SJCRH30 (cell line): ENCODE measurements around the gene ABTB2. TPM values are rescaled to one million over a fixed set of nuclear protein-coding genes. Genes with fewer than 3 reads are reported as not detected.

Source experiments
- DNase-seq, 2 experiments: peaks; one replicate each; pipeline ENCODE4 v3.0.0-alpha.2; 2015 to 2020
- H3K27ac ChIP-seq: fragments of 250-450 bp; sonication (Bioruptor Pico); 2 replicates; pipeline ENCODE4 v1.5.1; 2020; ENCODE audit warnings: mild to moderate bottlenecking, moderate library complexity
- H3K27me3 ChIP-seq: fragments of 250-450 bp; sonication (Bioruptor Pico); 2 replicates; pipeline ENCODE4 v1.5.1; 2020; ENCODE audit warnings: mild to moderate bottlenecking, moderate library complexity
- H3K36me3 ChIP-seq: fragments of 250-450 bp; sonication (Bioruptor Pico); 2 replicates; pipeline ENCODE4 v1.5.1; 2020; ENCODE audit warnings: mild to moderate bottlenecking, moderate library complexity
- H3K4me1 ChIP-seq: fragments of 250-450 bp; sonication (Bioruptor Pico); 2 replicates; pipeline ENCODE4 v1.5.1; 2020; ENCODE audit warnings: mild to moderate bottlenecking, moderate library complexity
- H3K4me3 ChIP-seq: fragments of 250-450 bp; sonication (Bioruptor Pico); 2 replicates; pipeline ENCODE4 v1.5.1; 2020; ENCODE audit warnings: mild to moderate bottlenecking, moderate library complexity
- H3K9me3 ChIP-seq: fragments of 250-450 bp; sonication (Bioruptor Pico); replicated peaks from 2 replicates; pipeline ENCODE4 v1.5.1; 2020; ENCODE audit warnings: mild to moderate bottlenecking, moderate library complexity
- total RNA-seq: library from RNA; depleted of rRNA; stranded (reverse); fragments of >200 nt; shearing (Covaris generic); gene quantifications from 2 replicates; pipeline ENCODE4 v1.2.3, GENCODE V29; 2014

Gene ABTB2
- total RNA-seq, 1 experiment from 2014 or later = 0.83 TPM

DNA sequence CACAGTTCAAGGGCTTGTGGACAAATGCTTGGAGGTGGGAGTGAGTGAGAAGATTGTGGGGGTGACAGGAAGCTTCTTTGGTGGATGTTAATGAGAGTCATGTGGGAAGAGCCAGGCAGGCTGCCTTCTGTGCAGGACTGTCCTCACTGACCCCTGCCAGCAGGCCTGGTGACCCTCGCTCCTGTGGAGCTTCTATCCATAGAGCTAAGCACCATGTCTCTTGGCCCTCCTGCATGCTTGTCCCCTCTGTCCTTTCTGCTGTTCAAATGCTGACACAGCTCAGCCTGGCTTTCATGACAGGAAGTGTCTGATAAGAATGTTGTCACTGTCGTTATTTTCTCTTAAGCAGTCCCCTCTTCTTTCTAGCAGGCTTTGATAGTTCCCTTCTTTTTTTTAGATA is 214.8 kb downstream of the ABTB2 start:
- no peak for DNase-seq
- H3K36me3 ChIP-seq = peaks cover 53% of the 10 kb centered on the region
- no peaks in the 10 kb centered on the region for H3K9me3 ChIP-seq
- H3K4me3 ChIP-seq = no peak overlapping the region
- no peaks in the 10 kb centered on the region for H3K4me1 ChIP-seq
- H3K27ac ChIP-seq = no peak overlapping the region
- no peaks in the 10 kb centered on the region for H3K27me3 ChIP-seq

DNA sequence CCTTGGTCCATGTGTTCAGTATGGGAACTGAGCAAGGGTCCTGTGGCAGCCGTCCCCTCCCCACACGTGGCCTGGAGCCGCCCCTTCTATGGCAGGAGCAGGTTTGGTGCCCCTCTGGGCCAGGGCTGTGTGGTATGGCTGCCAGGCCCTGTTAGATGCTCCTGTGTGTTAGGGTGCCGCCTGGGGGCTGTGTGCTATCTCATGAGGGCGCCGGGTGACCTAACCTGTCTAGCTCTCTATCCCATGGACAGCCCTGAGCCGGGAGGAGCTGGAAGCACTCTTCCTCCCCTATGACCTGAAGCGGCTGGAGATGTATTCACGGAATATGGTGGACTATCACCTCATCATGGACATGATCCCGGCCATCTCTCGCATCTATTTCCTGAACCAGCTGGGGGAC is 217.7 kb downstream of the ABTB2 start:
- Histone ChIP-seq H3K36me3 (peaks cover 59% of the 10 kb centered on the region), H3K9me3 (no peaks in the 10 kb centered on the region), H3K4me3 (no peak overlapping the region), H3K27ac (no peak overlapping the region), H3K27me3 (no peaks in the 10 kb centered on the region), H3K4me1 (no peaks in the 10 kb centered on the region)
- no peak for DNase-seq

DNA sequence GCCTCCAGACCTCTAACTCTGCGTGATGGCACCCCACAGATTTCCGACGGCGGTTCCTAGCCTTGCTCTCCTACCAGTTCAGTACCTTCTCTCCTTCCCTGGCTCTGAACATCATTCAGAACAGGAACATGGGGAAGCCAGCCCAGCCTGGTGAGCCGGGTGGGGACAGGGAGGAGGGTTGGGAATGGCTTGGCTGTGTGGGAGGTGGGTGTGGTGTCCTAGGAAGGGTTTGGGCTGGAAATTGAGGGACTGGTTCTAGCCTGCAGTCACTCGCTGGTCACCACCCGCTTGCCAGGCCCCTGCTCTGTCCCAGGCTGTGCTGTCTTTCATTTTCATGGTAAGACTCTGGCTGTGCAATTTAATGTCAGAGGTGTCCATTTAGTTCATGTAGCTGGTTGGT is 218.5 kb downstream of the ABTB2 start:
- H3K4me3 ChIP-seq = no peak overlapping the region
- H3K4me1 ChIP-seq = no peaks in the 10 kb centered on the region
- no peak overlapping the region for H3K27ac ChIP-seq
- peaks cover 61% of the 10 kb centered on the region for H3K36me3 ChIP-seq
- no peaks in the 10 kb centered on the region for H3K27me3 ChIP-seq
- no peak for DNase-seq
- H3K9me3 ChIP-seq = no peaks in the 10 kb centered on the region

DNA sequence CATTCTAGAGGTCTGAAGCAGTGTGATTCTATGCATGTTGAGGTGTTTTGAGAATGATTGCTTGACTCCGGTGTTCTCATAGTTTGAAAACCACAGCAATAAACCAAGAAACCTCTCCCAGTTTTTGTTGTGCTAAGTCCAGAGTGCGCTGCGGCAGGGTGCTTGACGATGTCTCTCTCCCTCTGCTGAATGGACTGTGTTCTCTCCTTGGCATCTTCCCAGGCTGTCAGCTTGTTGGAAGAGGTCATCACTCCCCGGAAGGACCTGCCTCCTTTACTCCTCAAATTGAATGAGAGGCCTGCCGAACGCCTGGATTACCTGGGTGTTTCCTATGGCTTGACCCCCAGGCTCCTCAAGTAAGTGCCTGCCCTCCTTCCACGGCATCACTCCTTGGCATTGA is 221.4 kb downstream of the ABTB2 start:
- no peaks in the 10 kb centered on the region for H3K4me1 ChIP-seq
- H3K27me3 ChIP-seq = no peaks in the 10 kb centered on the region
- no peak for DNase-seq
- H3K27ac ChIP-seq = no peak overlapping the region
- no peak overlapping the region for H3K4me3 ChIP-seq
- peaks cover 43% of the 10 kb centered on the region for H3K36me3 ChIP-seq
- H3K9me3 ChIP-seq = no peaks in the 10 kb centered on the region

DNA sequence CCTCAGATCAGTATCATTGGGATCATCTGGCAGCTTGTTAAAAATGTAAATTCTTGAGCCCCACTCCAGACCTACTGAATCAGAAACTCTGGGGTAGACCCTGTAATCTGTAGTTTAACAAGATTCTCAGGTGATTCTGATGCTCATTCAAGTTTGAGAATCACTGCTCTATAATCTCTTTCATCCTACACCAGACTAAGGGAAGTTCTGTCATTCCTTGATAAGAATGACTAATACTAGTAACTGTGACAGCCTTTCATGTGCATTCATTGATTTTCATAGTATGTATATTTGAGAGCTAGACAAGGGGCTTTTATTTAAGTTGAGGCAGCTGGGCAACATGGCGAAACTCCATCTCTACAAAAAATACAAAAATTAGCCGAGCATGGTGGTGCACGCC is 222.4 kb downstream of the ABTB2 start:
- H3K27me3 ChIP-seq = no peaks in the 10 kb centered on the region
- peaks cover 34% of the 10 kb centered on the region for H3K36me3 ChIP-seq
- no peak overlapping the region for H3K4me3 ChIP-seq
- no peaks in the 10 kb centered on the region for H3K9me3 ChIP-seq
- no peak for DNase-seq
- no peaks in the 10 kb centered on the region for H3K4me1 ChIP-seq
- H3K27ac ChIP-seq = no peak overlapping the region

DNA sequence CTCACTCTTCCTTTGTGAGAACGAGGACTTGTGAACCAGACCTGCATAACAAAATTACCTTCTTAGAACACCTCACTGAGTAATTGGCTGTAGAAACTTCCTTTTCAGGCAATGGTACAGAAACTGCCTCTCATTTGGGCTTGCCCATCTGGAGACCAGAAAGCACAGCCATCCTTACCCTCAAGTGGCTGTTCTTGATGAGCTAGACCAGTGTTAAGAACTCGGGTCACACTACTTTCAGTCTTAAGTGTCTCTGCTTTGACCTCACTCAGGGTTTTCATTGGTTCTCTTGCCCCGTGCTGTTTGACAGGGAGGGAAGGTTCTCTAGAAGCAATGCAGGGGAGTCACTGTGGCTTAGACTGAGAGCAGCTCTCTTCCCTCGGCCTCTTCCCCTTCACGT is 223.0 kb downstream of the ABTB2 start:
- Histone ChIP-seq H3K4me1 (no peaks in the 10 kb centered on the region), H3K27me3 (no peaks in the 10 kb centered on the region), H3K27ac (no peak overlapping the region), H3K9me3 (no peaks in the 10 kb centered on the region), H3K36me3 (peaks cover 35% of the 10 kb centered on the region), H3K4me3 (no peak overlapping the region)
- DNase-seq = no peak

DNA sequence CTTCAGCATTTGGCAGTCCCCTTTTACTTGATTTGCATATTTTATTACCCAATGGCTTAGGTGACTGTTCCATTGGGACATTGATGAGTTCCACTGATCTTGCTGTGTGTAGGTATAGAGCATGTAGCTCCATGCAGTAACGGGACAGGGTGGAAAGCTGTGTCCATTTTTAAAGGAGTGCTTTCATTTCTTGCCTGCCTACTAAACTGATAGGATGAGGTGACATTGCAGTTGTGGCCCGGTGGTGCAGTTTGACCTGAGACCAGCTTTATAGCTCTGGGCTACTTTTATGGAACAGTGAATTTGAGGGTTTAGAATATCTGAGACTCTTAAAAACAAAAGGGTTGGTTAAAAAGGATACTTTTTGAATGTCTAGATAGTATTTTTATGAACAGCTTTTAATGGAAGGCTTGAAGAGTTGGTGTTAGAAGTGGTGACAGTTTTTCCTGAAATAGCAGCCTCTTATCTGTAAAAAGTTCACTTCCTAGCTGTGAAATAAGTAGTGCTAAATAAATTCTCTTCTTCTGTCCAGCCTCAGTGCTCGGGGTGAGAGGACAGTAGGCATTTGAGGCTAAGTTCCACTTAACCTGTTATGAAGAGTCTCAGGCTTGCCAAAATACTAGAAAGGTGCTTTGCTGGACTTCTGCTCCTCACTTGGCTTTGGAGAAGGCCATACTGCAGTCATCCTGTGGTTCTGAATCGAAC is 225.4 kb downstream of the ABTB2 start:
- H3K36me3 ChIP-seq = peaks cover 48% of the 10 kb centered on the region

DNA sequence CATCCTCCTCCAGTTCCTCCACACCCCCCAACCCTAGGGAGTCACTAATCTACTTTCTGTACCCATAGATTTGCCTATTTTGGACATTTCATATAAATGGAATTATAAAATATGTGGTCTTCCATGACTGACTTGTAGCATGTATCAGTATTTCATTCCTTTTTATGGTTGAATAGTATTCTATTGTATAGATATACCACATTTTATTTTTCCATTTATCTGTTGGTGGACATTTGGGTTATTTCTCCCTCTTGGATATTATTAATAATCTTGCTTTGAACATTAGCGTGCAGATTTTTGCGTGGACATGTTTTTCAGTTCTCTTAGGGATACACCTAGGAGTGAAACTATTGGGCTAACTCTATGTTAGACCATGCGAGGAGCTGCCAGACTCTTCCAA is 229.0 kb downstream of the ABTB2 start:
- no peaks in the 10 kb centered on the region for H3K27me3 ChIP-seq
- no peak overlapping the region for H3K27ac ChIP-seq
- H3K9me3 ChIP-seq = no peaks in the 10 kb centered on the region
- H3K4me1 ChIP-seq = no peaks in the 10 kb centered on the region
- no peak overlapping the region for H3K4me3 ChIP-seq
- peaks cover 48% of the 10 kb centered on the region for H3K36me3 ChIP-seq
- DNase-seq = no peak

More for the DNA sequence above, 225.4 kb downstream of the ABTB2 start:
- H3K27me3 ChIP-seq = no peaks in the 10 kb centered on the region
- no peaks in the 10 kb centered on the region for H3K4me1 ChIP-seq
- no peak overlapping the region for H3K27ac ChIP-seq
- no peak overlapping the region for H3K4me3 ChIP-seq
- no peaks in the 10 kb centered on the region for H3K9me3 ChIP-seq
- no peak for DNase-seq

DNA sequence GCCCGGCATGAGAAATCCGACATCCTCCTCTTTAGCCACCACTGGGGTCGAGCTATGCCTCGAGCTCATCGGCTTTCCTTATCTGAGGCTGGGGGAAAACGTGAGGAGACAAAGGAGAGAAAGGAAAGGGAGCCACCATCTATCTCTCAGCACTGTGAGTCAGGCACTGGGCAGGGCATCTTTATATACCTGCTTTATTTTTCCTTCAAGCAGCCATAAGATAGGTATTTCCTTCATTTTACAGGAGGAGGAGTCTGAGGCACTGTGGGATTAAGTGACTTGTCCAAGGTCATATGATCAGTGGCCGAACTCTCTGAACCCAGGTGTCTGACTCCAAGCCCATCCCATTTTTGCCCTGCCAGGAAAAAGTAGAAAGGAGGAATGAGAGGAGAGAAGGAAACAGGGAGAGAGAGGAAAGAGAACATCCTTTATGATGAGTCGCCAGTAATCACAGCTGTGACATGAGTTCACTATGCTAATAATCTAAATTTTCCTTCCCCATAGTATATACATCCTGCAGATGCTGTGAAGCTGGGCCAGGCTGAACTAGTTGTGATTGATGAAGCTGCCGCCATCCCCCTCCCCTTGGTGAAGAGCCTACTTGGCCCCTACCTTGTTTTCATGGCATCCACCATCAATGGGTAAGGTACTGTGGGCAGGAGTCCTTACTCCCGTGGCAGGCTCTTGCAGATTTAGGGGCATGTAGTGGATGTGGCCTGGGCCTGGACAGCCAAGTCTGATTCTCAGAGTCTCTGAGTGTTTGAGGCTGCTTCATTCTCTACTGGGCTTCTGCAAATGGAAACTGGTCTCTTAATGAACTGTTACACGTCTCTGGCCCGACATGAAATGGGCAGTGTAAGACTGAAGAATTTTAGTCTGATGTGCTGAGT is 230.6 kb downstream of the ABTB2 start:
- DNase-seq = no peak
- Histone ChIP-seq H3K36me3 (peaks cover 60% of the 10 kb centered on the region), H3K27ac (no peak overlapping the region), H3K4me1 (no peaks in the 10 kb centered on the region), H3K9me3 (no peaks in the 10 kb centered on the region), H3K4me3 (no peak overlapping the region), H3K27me3 (no peaks in the 10 kb centered on the region)

DNA sequence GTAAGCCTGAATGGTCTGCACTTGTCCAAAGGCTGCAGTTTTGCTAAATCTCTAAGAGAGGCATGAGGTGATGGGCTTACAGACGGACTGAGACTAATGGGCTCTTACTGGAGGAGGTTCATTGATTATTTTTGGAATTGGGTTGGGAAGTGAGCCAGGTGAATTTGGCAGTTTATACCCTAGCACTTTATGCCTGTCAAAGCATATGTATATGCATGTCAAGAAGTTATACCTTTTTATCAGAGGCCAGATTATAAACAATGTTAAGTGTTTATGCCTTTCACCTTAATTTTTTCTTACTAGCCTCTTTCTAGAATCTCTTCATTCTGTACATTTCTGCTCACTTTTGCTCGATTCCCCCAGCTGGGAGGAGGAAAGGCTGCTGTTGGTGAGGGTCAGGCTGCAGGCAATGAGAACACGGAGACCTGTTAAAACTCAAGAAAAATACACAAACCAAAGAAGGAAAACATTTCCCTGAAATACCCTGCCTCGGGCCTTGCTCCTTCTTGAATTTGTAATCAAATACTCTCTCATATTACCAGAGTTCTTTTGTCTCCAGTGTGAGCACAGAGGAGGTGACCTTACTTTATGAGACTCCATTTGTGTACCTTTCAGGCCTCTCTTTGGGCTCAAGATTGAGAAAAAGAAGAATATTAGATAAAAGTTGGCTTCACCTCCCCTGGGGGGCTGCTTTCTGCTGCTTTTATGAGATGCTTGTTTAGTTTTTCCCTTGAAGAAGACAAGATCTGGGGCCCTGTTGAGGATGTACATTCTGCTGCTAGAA is 232.7 kb downstream of the ABTB2 start:
- no peak overlapping the region for H3K27ac ChIP-seq
- no peaks in the 10 kb centered on the region for H3K27me3 ChIP-seq
- no peaks in the 10 kb centered on the region for H3K4me1 ChIP-seq
- H3K4me3 ChIP-seq = no peak overlapping the region
- DNase-seq = no peak
- peaks cover 64% of the 10 kb centered on the region for H3K36me3 ChIP-seq
- no peaks in the 10 kb centered on the region for H3K9me3 ChIP-seq

DNA sequence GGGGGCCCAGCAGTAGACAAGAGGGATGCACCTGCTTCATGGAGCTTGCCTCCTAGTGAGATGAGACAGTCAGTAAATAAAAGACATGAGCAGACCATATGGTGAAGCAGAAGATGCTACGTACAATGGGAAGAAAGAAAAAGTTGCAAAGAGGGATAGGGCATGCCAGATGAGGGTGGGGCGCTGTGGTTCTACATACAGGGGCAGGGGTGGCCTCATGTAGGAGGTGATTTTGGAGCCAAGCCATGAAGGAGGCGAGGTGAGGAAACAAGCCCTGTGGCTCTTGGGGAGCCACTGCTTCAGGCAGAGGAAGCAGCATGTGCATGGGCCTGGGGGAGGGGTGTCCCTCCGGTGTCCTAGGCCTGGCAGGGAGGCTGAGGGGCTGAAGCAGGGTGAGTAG is 237.2 kb downstream of the ABTB2 start:
- no peaks in the 10 kb centered on the region for H3K4me1 ChIP-seq
- no peak for DNase-seq
- H3K36me3 ChIP-seq = peaks cover 63% of the 10 kb centered on the region
- H3K4me3 ChIP-seq = no peak overlapping the region
- no peak overlapping the region for H3K27ac ChIP-seq
- no peaks in the 10 kb centered on the region for H3K9me3 ChIP-seq
- H3K27me3 ChIP-seq = no peaks in the 10 kb centered on the region

DNA sequence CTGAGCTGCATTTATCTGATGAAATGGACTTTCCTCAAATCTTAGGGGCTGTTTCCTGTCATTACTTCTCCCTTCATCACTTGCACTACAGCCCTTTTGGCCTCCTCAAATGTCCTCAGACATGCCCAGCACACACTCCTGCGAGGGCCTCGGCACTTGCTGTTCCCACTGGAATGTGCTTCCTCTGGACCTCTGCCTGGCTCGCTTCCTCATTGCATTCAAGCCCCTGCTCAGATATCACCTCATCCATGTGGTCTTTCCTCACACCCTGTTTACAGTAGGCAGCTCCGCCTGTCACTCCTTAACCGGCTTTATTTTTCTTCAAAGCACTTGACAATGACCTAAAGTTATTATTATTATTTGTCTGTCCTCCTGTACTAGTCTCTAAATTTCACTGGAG is 243.3 kb downstream of the ABTB2 start:
- Histone ChIP-seq H3K36me3 (peaks cover 73% of the 10 kb centered on the region), H3K27ac (no peak overlapping the region), H3K9me3 (no peaks in the 10 kb centered on the region), H3K4me3 (no peak overlapping the region), H3K4me1 (peaks cover 6% of the 10 kb centered on the region; the same call in 1 of the 2 replicates), H3K27me3 (no peaks in the 10 kb centered on the region)
- DNase-seq = no peak

DNA sequence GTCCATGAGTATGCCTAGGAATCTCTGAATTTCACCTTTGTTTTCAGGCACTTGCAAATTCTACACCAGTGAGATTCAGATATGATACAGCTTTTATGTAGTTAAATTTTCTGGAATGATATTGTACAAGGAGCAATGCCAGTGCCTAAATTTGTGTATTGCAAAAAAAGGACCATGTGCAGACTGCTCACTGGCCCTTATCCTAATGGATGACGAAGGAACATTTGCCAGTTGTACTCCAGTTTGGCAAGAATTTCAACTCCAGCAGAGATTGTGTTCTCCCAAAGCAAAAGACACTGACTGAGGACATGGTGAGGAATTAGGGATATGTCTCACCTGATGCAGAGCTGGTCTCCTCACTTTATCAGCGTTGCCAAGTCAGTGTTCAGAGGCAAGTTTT is 243.8 kb downstream of the ABTB2 start:
- Histone ChIP-seq H3K36me3 (peaks cover 74% of the 10 kb centered on the region), H3K4me1 (peaks cover 6% of the 10 kb centered on the region; the same call in 1 of the 2 replicates), H3K4me3 (no peak overlapping the region), H3K9me3 (no peaks in the 10 kb centered on the region), H3K27me3 (no peaks in the 10 kb centered on the region), H3K27ac (no peak overlapping the region)
- no peak for DNase-seq

DNA sequence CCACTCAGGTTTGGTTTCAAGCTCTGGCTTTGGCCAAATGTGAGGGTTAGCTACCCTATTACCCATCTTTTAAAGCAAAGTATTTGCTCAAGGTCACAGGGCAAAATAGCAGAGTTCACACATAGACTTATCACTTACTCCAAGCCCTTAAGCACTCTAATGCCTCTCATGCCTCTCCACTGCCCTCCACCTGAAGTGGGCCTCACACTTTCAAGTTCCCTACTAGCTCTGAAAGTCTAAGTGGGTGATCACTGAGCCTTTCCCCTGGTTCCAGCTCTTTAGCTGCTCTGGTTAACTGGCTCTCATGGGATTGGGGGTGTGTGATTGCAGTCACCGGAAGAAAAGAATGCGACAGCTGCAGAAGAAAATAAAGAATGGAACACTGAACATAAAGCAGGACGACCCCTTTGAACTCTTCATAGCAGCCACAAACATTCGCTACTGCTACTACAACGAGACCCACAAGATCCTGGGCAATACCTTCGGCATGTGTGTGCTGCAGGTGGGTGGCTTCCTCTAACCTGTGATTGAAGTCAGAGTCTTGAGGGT is 246.0 kb downstream of the ABTB2 start:
- H3K36me3 ChIP-seq = peaks cover 62% of the 10 kb centered on the region
- H3K4me3 ChIP-seq = no peak overlapping the region
- no peak overlapping the region for H3K27ac ChIP-seq
- no peaks in the 10 kb centered on the region for H3K27me3 ChIP-seq
- H3K4me1 ChIP-seq = peaks cover 6% of the 10 kb centered on the region; the same call in 1 of the 2 replicates
- no peak for DNase-seq
- H3K9me3 ChIP-seq = no peaks in the 10 kb centered on the region
